ENCODE data around the gene NEURL1.

Gene NEURL1

DNA sequence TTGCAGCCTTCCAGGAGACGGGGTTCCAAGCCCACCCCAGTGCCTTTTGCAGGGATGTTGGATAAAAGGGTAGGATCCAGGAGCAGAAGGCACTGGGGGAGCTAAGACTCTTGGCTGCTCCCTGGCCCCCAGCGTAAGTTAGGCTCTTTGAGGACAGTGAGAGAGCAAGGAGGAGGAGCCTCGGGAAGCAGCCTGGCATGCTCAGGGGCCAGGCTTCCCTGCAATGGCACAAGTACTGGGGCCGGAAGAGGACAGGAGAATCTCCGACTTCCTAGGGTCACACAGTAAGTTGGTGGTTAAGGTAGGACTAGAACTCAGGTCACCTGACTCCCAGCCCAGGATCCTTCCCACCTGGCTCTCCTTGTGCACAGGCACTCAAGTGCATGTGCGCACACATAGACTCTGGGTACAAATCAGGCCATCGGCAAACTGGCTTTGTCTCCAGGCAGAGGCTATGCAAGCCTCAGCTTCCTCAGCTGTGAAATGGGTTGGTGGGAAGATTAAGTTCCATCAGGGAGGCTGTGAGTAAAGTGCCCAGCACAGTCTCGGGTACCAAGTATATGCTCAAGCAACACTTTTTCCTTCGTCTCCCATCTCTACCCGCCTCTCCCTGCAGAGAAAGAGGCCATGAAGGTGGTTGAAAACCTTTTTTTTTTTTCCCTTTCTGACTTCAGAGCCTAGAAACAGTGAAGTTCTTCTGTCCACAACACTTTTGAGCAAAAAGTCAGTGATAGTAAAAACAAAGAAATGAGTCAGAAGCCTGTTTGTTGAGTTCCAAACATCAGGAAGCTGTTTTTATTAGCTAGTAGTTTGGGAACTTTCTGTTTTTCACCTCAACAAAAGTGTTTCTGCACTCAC, 79.1 kb downstream of the NEURL1 start:
- TF ChIP-seq CTCF (conservative IDR thresholded peaks at IDR 0.05), result no peak
- no peak for TF ChIP-seq ZFX (IDR thresholded peaks at IDR 0.05)
- no peak overlapping the region; the same call in 1 of the 2 replicates for H3K27ac ChIP-seq

- TF ChIP-seq ZFX (IDR thresholded peaks at IDR 0.05) (no peak), CTCF (conservative IDR thresholded peaks at IDR 0.05) (no peak)
- H3K27ac ChIP-seq, result no peak overlapping the region; the same call in 1 of the 2 replicates
Observed at GRCh38 chr10:103573205-103573487, 79.6 kb downstream of the NEURL1 start.

GRCh38 chr10:103574097-103575061, 80.9 kb downstream of the NEURL1 start:
- TF ChIP-seq CTCF (conservative IDR thresholded peaks at IDR 0.05) (no peak), ZFX (IDR thresholded peaks at IDR 0.05) (no peak)

DNA sequence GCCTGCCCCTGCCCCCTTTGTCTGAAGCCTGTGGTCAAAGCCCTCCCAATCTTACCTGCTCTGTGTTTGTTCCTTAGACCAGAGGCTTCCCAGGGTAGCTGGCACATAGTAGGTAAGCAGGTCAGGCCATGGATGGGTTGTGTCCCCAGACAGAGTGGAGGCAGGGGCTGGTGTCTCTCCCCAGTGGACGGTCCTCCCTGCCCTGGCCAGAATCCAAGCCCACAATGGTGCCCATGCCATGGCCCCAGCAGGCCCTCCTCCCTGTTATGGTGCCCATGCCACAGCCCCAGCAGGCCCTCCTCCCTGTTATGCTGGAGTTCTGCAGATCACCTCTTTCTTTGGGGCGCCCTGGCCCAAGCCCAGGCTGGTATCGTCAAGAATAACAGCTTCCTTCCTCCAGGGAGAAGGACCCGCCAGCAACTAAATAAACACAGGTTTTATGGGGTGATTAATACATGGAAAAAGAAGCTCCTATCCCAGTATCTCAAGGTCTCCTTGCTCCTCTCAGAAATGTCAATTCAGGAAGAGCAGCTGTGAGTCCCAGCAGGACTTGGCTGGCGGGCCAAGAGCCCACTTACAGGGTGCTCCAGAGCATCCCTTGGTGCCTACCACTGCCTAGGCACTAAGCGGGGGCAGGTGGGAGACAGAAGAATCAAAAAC, 82.0 kb downstream of the NEURL1 start:
- TF ChIP-seq ZFX (IDR thresholded peaks at IDR 0.05), result no peak
- TF ChIP-seq CTCF (conservative IDR thresholded peaks at IDR 0.05), result no peak
- H3K27ac ChIP-seq, result no peak overlapping the region; the same call in 1 of the 2 replicates

More at GRCh38 chr10:103574097-103575061, 80.9 kb downstream of the NEURL1 start:
- H3K27ac ChIP-seq, result no peak overlapping the region; the same call in 1 of the 2 replicates

DNA sequence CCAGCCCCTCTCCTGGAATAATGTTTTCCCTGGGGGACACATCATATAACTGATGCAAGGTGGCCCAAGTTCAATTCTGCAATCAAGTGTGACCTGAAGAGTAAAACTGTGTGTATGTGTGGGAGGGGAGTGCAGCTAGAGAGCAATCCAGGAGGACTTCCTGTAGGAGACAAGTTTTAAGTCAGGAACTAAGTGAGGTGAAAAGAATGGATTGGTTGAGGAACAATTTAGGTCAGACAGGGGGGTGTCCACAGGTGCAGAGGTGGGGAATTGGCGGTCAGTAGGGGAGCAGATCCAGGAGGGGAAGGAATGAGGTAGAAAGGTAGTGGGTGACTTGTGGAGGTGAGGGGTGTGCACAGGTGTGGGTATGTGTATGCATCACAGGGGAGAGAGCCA, 82.6 kb downstream of the NEURL1 start:
- H3K27ac ChIP-seq, result peak overlapping the region; percentile 2; the same call in 1 of the 2 replicates
- TF ChIP-seq CTCF (conservative IDR thresholded peaks at IDR 0.05), result no peak
- no peak for TF ChIP-seq ZFX (IDR thresholded peaks at IDR 0.05)

- TF ChIP-seq CTCF (conservative IDR thresholded peaks at IDR 0.05) (no peak), ZFX (IDR thresholded peaks at IDR 0.05) (no peak)
- peak overlapping the region; percentile 2; the same call in 1 of the 2 replicates for H3K27ac ChIP-seq
Observed at GRCh38 chr10:103576862-103577261, 83.4 kb downstream of the NEURL1 start.

All from C4-2B (cell line).